ENCODE results near the gene GNAT3. TPM values are rescaled to one million over a fixed set of nuclear protein-coding genes. Genes with fewer than 3 reads are reported as not detected.

The GNAT3 gene
- total and polyA plus RNA-seq, 2 donors from 2014 or later, result not detected

GRCh38 chr7:80410081-80410480, 101.8 kb downstream of the GNAT3 start:
- Histone ChIP-seq H3K36me3 (ENCODE audit: control insufficient read depth in 2 of 3, insufficient read depth in 3 of 3, low read length in 3 of 3) (no peaks in the 10 kb centered on the region), H3K4me3 (ENCODE audit: low read length in 3 of 3) (no peak overlapping the region), H3K27ac (ENCODE audit: low read depth in 2 of 2, low read length in 2 of 2) (no peak overlapping the region), H3K9ac (ENCODE audit: low read length in 3 of 3) (no peak overlapping the region), H3K9me3 (ENCODE audit: control insufficient read depth in 2 of 3, insufficient read depth in 1 of 3, low read length in 3 of 3) (no peaks in the 10 kb centered on the region), H3K27me3 (ENCODE audit: control insufficient read depth, insufficient read depth, low read length) (no peaks in the 10 kb centered on the region), H3K4me1 (ENCODE audit: control insufficient read depth in 2 of 3, insufficient read depth in 2 of 3, low read depth in 1 of 3, low read length in 3 of 3) (no peaks in the 10 kb centered on the region)
- FAIRE-seq, result no peak
- DNase-seq, result no peak
- intact Hi-C loops (cut with DNase I), result no loop called here
- no peak for TF ChIP-seq CTCF (IDR thresholded peaks at IDR 0.05; ENCODE audit: borderline replicate concordance, extremely low read depth, insufficient read depth)

Other genes starting within 250 kb of the GNAT3 start
- 10.0 TPM for gene CD36, start 126.6 kb upstream of the GNAT3 start, total RNA-seq
- gene CD36, start 126.6 kb upstream of the GNAT3 start, polyA plus RNA-seq (ENCODE audit: insufficient read depth, low read depth, low replicate concordance), result 6.7 TPM